Karpas-422 (cell line): ENCODE data around the gene DNASE1L3. TPM values are rescaled to one million over a fixed set of nuclear protein-coding genes. Genes with fewer than 3 reads are reported as not detected.

Experiments used
- DNase-seq: peaks from one replicate; pipeline ENCODE4 v3.0.0-alpha.2; 2015
- H2AFZ ChIP-seq: fragments of 200-600 bp; sonication (generic); 2 replicates; pipeline ENCODE4 v1.6.1; 2014; ENCODE audit warnings: antibody characterized with exemption, low read length, mixed read lengths
- H3K27ac ChIP-seq: fragments of 200-600 bp; sonication (generic); 2 replicates; pipeline ENCODE4 v1.5.1; 2014; ENCODE audit warnings: mild to moderate bottlenecking, low read length, moderate library complexity
- H3K27me3 ChIP-seq: fragments of 200-600 bp; sonication (generic); 2 replicates; pipeline ENCODE4 v1.6.1; 2014; ENCODE audit warnings: low read length, mixed read lengths
- H3K36me3 ChIP-seq: fragments of 200-600 bp; sonication (generic); 2 replicates; pipeline ENCODE4 v1.6.1; 2014; ENCODE audit warnings: low read length, mixed read lengths; ENCODE audit not compliant: insufficient read depth
- H3K4me1 ChIP-seq: fragments of 200-600 bp; sonication (generic); 2 replicates; pipeline ENCODE4 v1.6.1; 2014; ENCODE audit warnings: mild to moderate bottlenecking, low read length, mixed read lengths
- H3K4me2 ChIP-seq: fragments of 200-600 bp; sonication (generic); 2 replicates; pipeline ENCODE4 v1.6.1; 2014; ENCODE audit warnings: low read length, low read depth, mild to moderate bottlenecking; ENCODE audit not compliant: poor library complexity, severe bottlenecking
- H3K4me3 ChIP-seq: fragments of 200-600 bp; sonication (generic); 2 replicates; pipeline ENCODE4 v1.5.1; 2014; ENCODE audit warnings: mild to moderate bottlenecking, antibody characterized with exemption, low read length, mixed read lengths
- H3K79me2 ChIP-seq: fragments of 200-600 bp; sonication (generic); 2 replicates; pipeline ENCODE4 v1.6.1; 2014; ENCODE audit warnings: mild to moderate bottlenecking, low read length, mixed read lengths
- H3K9ac ChIP-seq: fragments of 200-600 bp; sonication (generic); 2 replicates; pipeline ENCODE4 v1.6.0; 2014; ENCODE audit warnings: low read length
- H3K9me2 ChIP-seq: fragments of 200-600 bp; sonication (generic), shearing (Covaris generic); replicated peaks from 2 replicates; pipeline ENCODE4 v1.6.0; 2014; ENCODE audit warnings: mild to moderate bottlenecking, low read length, moderate library complexity; ENCODE audit not compliant: insufficient read depth
- H3K9me3 ChIP-seq: fragments of 300-700, 200-600 bp; sonication (generic); 2 replicates; pipeline ENCODE4 v1.6.1; 2014; ENCODE audit warnings: low read length, mixed read lengths
- H4K20me1 ChIP-seq: fragments of 200-600 bp; sonication (generic); 2 replicates; pipeline ENCODE4 v1.6.1; 2014; ENCODE audit warnings: mild to moderate bottlenecking, antibody characterized with exemption, low read length, low read depth; ENCODE audit not compliant: insufficient read depth
- total RNA-seq: library from RNA; depleted of rRNA; stranded (reverse); fragments of >200 nt; shearing (Covaris generic); gene quantifications from 2 replicates; pipeline ENCODE4 v1.2.3, GENCODE V29; 2014; ENCODE audit warnings: low replicate concordance

The DNASE1L3 gene
- total RNA-seq, 1 experiment from 2014 or later = not detected

- Histone ChIP-seq H3K27me3 (no peaks in the 10 kb centered on the region), H3K79me2 (peaks cover 30% of the 10 kb centered on the region), H3K9me2 (no peaks in the 10 kb centered on the region), H3K4me2 (peak overlapping the region; percentile 97), H3K4me1 (peaks cover 22% of the 10 kb centered on the region), H3K9ac (peak overlapping the region; percentile 87), H3K4me3 (peak overlapping the region; percentile 94), H3K36me3 (no peaks in the 10 kb centered on the region), H3K9me3 (no peaks in the 10 kb centered on the region), H3K27ac (0 out of 2 replicates have a peak overlapping the region, but pooled peaks have one; percentile 45), H2AFZ (0 out of 2 replicates have a peak overlapping the region, but pooled peaks have one; percentile 90), H4K20me1 (no peaks in the 10 kb centered on the region)
- no peak for DNase-seq
Observed at GRCh38 chr3:58238830-58239229, 28.1 kb upstream of the DNASE1L3 start.

- no peaks in the 10 kb centered on the region for H4K20me1 ChIP-seq
- peak overlapping the region; percentile 90 for H2AFZ ChIP-seq
- no peaks in the 10 kb centered on the region for H3K9me3 ChIP-seq
- H3K27ac ChIP-seq = peak overlapping the region; percentile 45; the same call in 1 of the 2 replicates
- H3K36me3 ChIP-seq = no peaks in the 10 kb centered on the region
- H3K79me2 ChIP-seq = peaks cover 29% of the 10 kb centered on the region
- peaks cover 22% of the 10 kb centered on the region for H3K4me1 ChIP-seq
- H3K9me2 ChIP-seq = no peaks in the 10 kb centered on the region
- H3K4me2 ChIP-seq = peak overlapping the region; percentile 97
- H3K27me3 ChIP-seq = no peaks in the 10 kb centered on the region
- peak overlapping the region; percentile 87 for H3K9ac ChIP-seq
- peak; percentile 79 for DNase-seq
- peak overlapping the region; percentile 94 for H3K4me3 ChIP-seq
Observed at GRCh38 chr3:58237941-58238681, 27.3 kb upstream of the DNASE1L3 start.

GRCh38 chr3:58237238-58237940, 26.6 kb upstream of the DNASE1L3 start, which contains the start of gene ABHD6:
ABHD6 (plus strand) TSS chr3:58237792; CDS start chr3:58256587, 18,795 bp downstream.
- Histone ChIP-seq H3K27ac (peak within 1 kb of the TSS; percentile 45; the same call in 1 of the 2 replicates), H3K9me3 (no peaks in the 10 kb centered on the region), H3K36me3 (no peaks in the 10 kb centered on the region), H3K4me3 (peak within 1 kb of the TSS; percentile 94), H3K9me2 (no peaks in the 10 kb centered on the region), H3K4me1 (peaks cover 27% of the 10 kb centered on the region), H3K27me3 (no peaks in the 10 kb centered on the region), H3K4me2 (peak within 1 kb of the TSS; percentile 97), H4K20me1 (no peaks in the 10 kb centered on the region), H3K79me2 (peaks cover 29% of the 10 kb centered on the region), H2AFZ (peak within 1 kb of the TSS; percentile 100), H3K9ac (peak within 1 kb of the TSS; percentile 87)
- peak; percentile 91 for DNase-seq

GRCh38 chr3:58236527-58237237, 25.9 kb upstream of the DNASE1L3 start:
- peak overlapping the region; percentile 74 for H3K9ac ChIP-seq
- H3K4me3 ChIP-seq = peak overlapping the region; percentile 94
- H3K27ac ChIP-seq = no peak overlapping the region
- no peaks in the 10 kb centered on the region for H4K20me1 ChIP-seq
- no peaks in the 10 kb centered on the region for H3K36me3 ChIP-seq
- no peaks in the 10 kb centered on the region for H3K9me2 ChIP-seq
- H3K27me3 ChIP-seq = no peaks in the 10 kb centered on the region
- DNase-seq = no peak
- peaks cover 25% of the 10 kb centered on the region for H3K79me2 ChIP-seq
- H3K4me1 ChIP-seq = peaks cover 28% of the 10 kb centered on the region
- H2AFZ ChIP-seq = peak overlapping the region; percentile 100
- H3K4me2 ChIP-seq = peak overlapping the region; percentile 97
- no peaks in the 10 kb centered on the region for H3K9me3 ChIP-seq

- peaks cover 28% of the 10 kb centered on the region for H3K4me1 ChIP-seq
- H2AFZ ChIP-seq = no peak overlapping the region
- H3K36me3 ChIP-seq = no peaks in the 10 kb centered on the region
- no peak overlapping the region for H3K4me2 ChIP-seq
- H3K9ac ChIP-seq = no peak overlapping the region
- H3K27ac ChIP-seq = no peak overlapping the region
- no peaks in the 10 kb centered on the region for H3K9me3 ChIP-seq
- no peak overlapping the region for H3K4me3 ChIP-seq
- no peaks in the 10 kb centered on the region for H4K20me1 ChIP-seq
- no peaks in the 10 kb centered on the region for H3K9me2 ChIP-seq
- no peak for DNase-seq
- H3K79me2 ChIP-seq = peaks cover 18% of the 10 kb centered on the region
- no peaks in the 10 kb centered on the region for H3K27me3 ChIP-seq
Observed at GRCh38 chr3:58235970-58236369, 25.2 kb upstream of the DNASE1L3 start.

GRCh38 chr3:58234516-58234931, 23.8 kb upstream of the DNASE1L3 start:
- no peak overlapping the region for H3K27ac ChIP-seq

GRCh38 chr3:58231666-58232065, 20.9 kb upstream of the DNASE1L3 start:
- Histone ChIP-seq H3K36me3 (no peaks in the 10 kb centered on the region), H3K4me3 (no peak overlapping the region), H2AFZ (no peak overlapping the region), H3K4me2 (no peak overlapping the region), H3K27me3 (no peaks in the 10 kb centered on the region), H4K20me1 (no peaks in the 10 kb centered on the region), H3K27ac (no peak overlapping the region), H3K9me3 (no peaks in the 10 kb centered on the region), H3K9ac (no peak overlapping the region), H3K9me2 (no peaks in the 10 kb centered on the region), H3K79me2 (no peaks in the 10 kb centered on the region), H3K4me1 (peaks cover 7% of the 10 kb centered on the region)
- DNase-seq = no peak

More at GRCh38 chr3:58234516-58234931, 23.8 kb upstream of the DNASE1L3 start:
- H3K36me3 ChIP-seq = no peaks in the 10 kb centered on the region
- H3K9me3 ChIP-seq = no peaks in the 10 kb centered on the region
- H4K20me1 ChIP-seq = no peaks in the 10 kb centered on the region
- no peak overlapping the region for H2AFZ ChIP-seq
- no peak for DNase-seq
- no peak overlapping the region for H3K4me3 ChIP-seq
- no peaks in the 10 kb centered on the region for H3K9me2 ChIP-seq
- peaks cover 27% of the 10 kb centered on the region for H3K4me1 ChIP-seq
- no peak overlapping the region for H3K9ac ChIP-seq
- H3K79me2 ChIP-seq = peaks cover 12% of the 10 kb centered on the region
- no peak overlapping the region for H3K4me2 ChIP-seq
- H3K27me3 ChIP-seq = no peaks in the 10 kb centered on the region
